HEK293 (cell line): ENCODE results near the gene AXL.
"Not testable (repeated sequence)": the region's sequence is repeated elsewhere in the genome, so short reads cannot be mapped to it uniquely, and the experiment has no call there.

Source experiments
- CTCF ChIA-PET: fragments of 350-600 bp; formaldehyde crosslinking; extraction: SDS; loops from one replicate; lab custom pipeline; 2021; ENCODE audit warnings: antibody characterized with exemption; lab: Yijun Ruan, JAX
- POLR2A ChIA-PET: fragments of 300-600 bp; formaldehyde crosslinking; extraction: SDS; loops from one replicate; lab custom pipeline; 2020; ENCODE audit warnings: antibody characterized with exemption, inconsistent platforms; lab: Yijun Ruan, JAX
- H3K27ac ChIP-seq: fragments of 200-500 bp; sonication (Bioruptor generic); 2 replicates; pipeline ENCODE4 v1.5.1; 2014; ENCODE audit warnings: low read depth, low read length, control low read depth, inconsistent platforms; ENCODE audit errors: extremely low read depth
- H3K36me3 ChIP-seq, 2 experiments: fragments of 200-500 bp in 1 of 2; sonication (Bioruptor generic) in 1 of 2; 1 replicate in 1 of 2; 2 replicates in 1 of 2; pipeline ENCODE4 v1.5.1; 2014 to 2017; ENCODE audit warnings: inconsistent platforms in 2 of 2, low read length in 2 of 2; ENCODE audit not compliant: control insufficient read depth in 2 of 2, insufficient read depth in 1 of 2
- H3K4me1 ChIP-seq: fragments of 200-500 bp; sonication (Bioruptor generic); 2 replicates; pipeline ENCODE4 v1.5.1; 2014; ENCODE audit warnings: mild to moderate bottlenecking, low read length, inconsistent platforms; ENCODE audit not compliant: control insufficient read depth, insufficient read depth
- H3K4me3 ChIP-seq: 2 replicates; pipeline ENCODE4 v1.5.1; 2011; ENCODE audit warnings: low read depth, mild to moderate bottlenecking, control low read depth, low read length, moderate library complexity
- H3K9me3 ChIP-seq: fragments of 200-500 bp; sonication (Bioruptor generic); 2 replicates; pipeline ENCODE4 v1.5.1; 2014; ENCODE audit warnings: low read depth, low read length, inconsistent platforms; ENCODE audit not compliant: control insufficient read depth, insufficient read depth
- EGR2 ChIP-seq: fragments of 450-650 bp; formaldehyde crosslinking; IDR thresholded peaks from 2 replicates; pipeline ENCODE4 v1.5.1; 2016; ENCODE audit warnings: low read depth, missing biosample characterization, missing genetic modification characterization
- KLF10 ChIP-seq: fragments of 450-650 bp; IDR thresholded peaks from 2 replicates; pipeline ENCODE4 v1.5.1; 2018; ENCODE audit warnings: missing biosample characterization, mild to moderate bottlenecking, missing genetic modification characterization
- MYNN ChIP-seq: fragments of 450-650 bp; formaldehyde crosslinking; IDR thresholded peaks from 2 replicates; pipeline ENCODE4 v1.5.1; 2016; ENCODE audit warnings: missing biosample characterization, missing genetic modification characterization, borderline replicate concordance
- MZF1 ChIP-seq: fragments of 450-650 bp; formaldehyde crosslinking; IDR thresholded peaks from 2 replicates; pipeline ENCODE4 v1.5.1; 2017; ENCODE audit warnings: missing biosample characterization, missing genetic modification characterization, borderline replicate concordance
- SCRT2 ChIP-seq: fragments of 450-650 bp; formaldehyde crosslinking; IDR thresholded peaks from 2 replicates; pipeline ENCODE4 v1.5.1; 2016; ENCODE audit warnings: missing biosample characterization, missing genetic modification characterization
- ZBTB1 ChIP-seq: fragments of 450-650 bp; formaldehyde crosslinking; IDR thresholded peaks from 2 replicates; pipeline ENCODE4 v1.5.1; 2016; ENCODE audit warnings: missing biosample characterization, missing genetic modification characterization
- ZBTB20 ChIP-seq: fragments of 450-650 bp; formaldehyde crosslinking; IDR thresholded peaks from 2 replicates; pipeline ENCODE4 v1.5.1; 2016; ENCODE audit warnings: missing biosample characterization, missing genetic modification characterization
- ZEB2 ChIP-seq: fragments of 450-650 bp; formaldehyde crosslinking; IDR thresholded peaks from 2 replicates; pipeline ENCODE4 v1.5.1; 2016; ENCODE audit warnings: missing biosample characterization, missing genetic modification characterization
- ZFHX2 ChIP-seq: fragments of 450-650 bp; formaldehyde crosslinking; conservative IDR thresholded peaks from 2 replicates; pipeline ENCODE4 v1.5.1; 2016; ENCODE audit warnings: missing biosample characterization, missing genetic modification characterization
- ZNF121 ChIP-seq: fragments of 450-650 bp; formaldehyde crosslinking; IDR thresholded peaks from 2 replicates; pipeline ENCODE4 v1.5.1; 2016; ENCODE audit warnings: missing biosample characterization, missing genetic modification characterization
- ZNF169 ChIP-seq: fragments of 450-650 bp; formaldehyde crosslinking; IDR thresholded peaks from 2 replicates; pipeline ENCODE4 v1.5.1; 2016; ENCODE audit warnings: missing biosample characterization, missing genetic modification characterization
- ZNF23 ChIP-seq: fragments of 450-650 bp; formaldehyde crosslinking; IDR thresholded peaks from 2 replicates; pipeline ENCODE4 v1.5.1; 2016; ENCODE audit warnings: missing biosample characterization, missing genetic modification characterization, borderline replicate concordance
- ZNF311 ChIP-seq: fragments of 450-650 bp; formaldehyde crosslinking; IDR thresholded peaks from 2 replicates; pipeline ENCODE4 v1.5.1; 2017; ENCODE audit warnings: missing biosample characterization, missing genetic modification characterization, borderline replicate concordance
- ZNF433 ChIP-seq: fragments of 450-650 bp; formaldehyde crosslinking; IDR thresholded peaks from 2 replicates; pipeline ENCODE4 v1.5.1; 2016; ENCODE audit warnings: missing biosample characterization, missing genetic modification characterization, low read depth
- ZNF501 ChIP-seq: fragments of 450-650 bp; formaldehyde crosslinking; IDR thresholded peaks from 2 replicates; pipeline ENCODE4 v1.5.1; 2016; ENCODE audit warnings: missing biosample characterization, missing genetic modification characterization
- ZNF529 ChIP-seq: fragments of 450-650 bp; formaldehyde crosslinking; IDR thresholded peaks from 2 replicates; pipeline ENCODE4 v1.5.1; 2017; ENCODE audit warnings: missing genetic modification characterization, missing biosample characterization; ENCODE audit not compliant: insufficient replicate concordance
- ZNF585B ChIP-seq: fragments of 450-650 bp; formaldehyde crosslinking; IDR thresholded peaks from 2 replicates; pipeline ENCODE4 v1.5.1; 2016; ENCODE audit warnings: missing biosample characterization, missing genetic modification characterization
- ZNF596 ChIP-seq: fragments of 450-650 bp; IDR thresholded peaks from 2 replicates; pipeline ENCODE4 v1.5.0; 2018; ENCODE audit warnings: missing biosample characterization, mild to moderate bottlenecking, missing genetic modification characterization, moderate library complexity
- ZNF600 ChIP-seq: fragments of 450-650 bp; formaldehyde crosslinking; IDR thresholded peaks from 2 replicates; pipeline ENCODE4 v1.5.1; 2016; ENCODE audit warnings: missing biosample characterization, missing genetic modification characterization
- TF ChIP-seq, protein P1 (sequence below): fragments of 450-650 bp; formaldehyde crosslinking; IDR thresholded peaks from 2 replicates; pipeline ENCODE4 v1.5.1; 2016; ENCODE audit warnings: missing biosample characterization, missing genetic modification characterization

The AXL gene

DNA sequence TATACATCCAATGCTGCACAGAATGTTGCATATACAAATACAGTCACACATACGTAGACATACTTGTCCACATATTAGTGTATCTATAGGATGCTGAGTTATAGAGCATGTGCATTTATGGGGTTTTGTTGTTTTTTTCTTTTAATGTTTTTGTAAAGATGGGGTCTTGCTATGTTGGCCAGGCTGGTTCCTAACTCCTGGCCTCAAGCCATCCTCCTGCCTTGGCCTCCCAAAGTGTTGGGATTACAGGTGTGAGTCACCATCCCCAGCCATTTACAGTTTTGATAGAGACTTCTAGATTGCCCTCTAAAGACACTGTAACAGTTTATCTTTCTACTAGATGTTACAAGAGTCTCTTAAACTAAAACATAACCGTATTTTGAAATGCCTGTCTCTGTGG lies 59.5 kb downstream of the AXL start:
- ChIA-PET CTCF (interaction anchor here (0.6 to 2.3 kb wide), 4 partner anchors 16 to 30 kb away, joined by 3 to 11 read pairs (median 7); no protein-coding TSS in a partner anchor), POLR2A (no interaction called here)
- H3K36me3 ChIP-seq: peaks cover 98 to 100% of the 10 kb centered on the region in 2 experiments
- no peak overlapping the region for H3K4me3 ChIP-seq
- H3K27ac ChIP-seq: no peak overlapping the region
- no peak for TF ChIP-seq ZNF529 (tag by site-specific recombination)
- TF ChIP-seq ZNF121 (tag by site-specific recombination): peak; percentile 96
- H3K9me3 ChIP-seq: no peaks in the 10 kb centered on the region
- H3K4me1 ChIP-seq: no peaks in the 10 kb centered on the region

DNA sequence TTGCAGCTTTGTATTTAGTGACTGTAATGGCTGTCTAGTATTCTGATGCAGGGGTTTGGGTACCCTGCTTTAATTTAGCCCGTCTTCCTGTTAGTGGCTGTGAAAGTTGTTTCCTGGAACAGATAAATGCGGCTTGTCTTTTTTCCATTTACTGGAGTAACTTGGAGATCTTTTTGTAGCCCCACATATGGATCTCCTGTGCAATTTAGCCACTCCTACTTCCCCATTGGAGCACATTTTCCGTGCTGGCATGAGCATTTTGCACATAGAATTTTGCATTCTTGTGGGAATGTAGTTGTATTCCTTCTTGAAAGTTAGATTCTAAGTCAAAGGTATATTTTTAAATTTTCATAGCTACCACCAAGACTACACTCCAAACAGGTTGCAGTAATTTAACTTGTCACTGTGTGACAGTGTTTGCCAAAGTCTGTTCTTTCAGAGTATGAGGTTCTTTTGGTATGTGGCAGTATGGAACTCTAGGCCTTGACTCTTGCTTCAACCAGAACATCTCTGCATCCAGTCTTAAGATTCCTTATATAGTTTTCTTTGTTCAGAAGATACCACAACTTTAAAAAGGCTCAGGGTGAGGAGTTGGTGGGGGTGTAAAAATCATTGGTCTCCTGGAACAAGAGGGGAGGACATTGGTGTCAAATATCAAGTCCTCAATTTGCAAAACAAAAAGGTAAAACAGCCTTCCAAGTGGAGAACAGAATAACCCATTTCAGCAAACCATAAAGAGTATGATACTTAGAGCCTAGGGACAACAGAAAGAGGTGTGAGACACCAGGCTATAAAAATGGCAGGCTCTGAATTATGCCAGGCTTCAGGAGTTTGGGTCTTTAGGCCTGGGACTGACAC lies 69.9 kb downstream of the AXL start:
- Histone ChIP-seq H3K36me3 (peaks cover 95 to 100% of the 10 kb centered on the region in 2 experiments), H3K27ac (peak overlapping the region; percentile 36; the same call in 1 of the 2 replicates)
- POLR2A ChIA-PET: no interaction called here

DNA sequence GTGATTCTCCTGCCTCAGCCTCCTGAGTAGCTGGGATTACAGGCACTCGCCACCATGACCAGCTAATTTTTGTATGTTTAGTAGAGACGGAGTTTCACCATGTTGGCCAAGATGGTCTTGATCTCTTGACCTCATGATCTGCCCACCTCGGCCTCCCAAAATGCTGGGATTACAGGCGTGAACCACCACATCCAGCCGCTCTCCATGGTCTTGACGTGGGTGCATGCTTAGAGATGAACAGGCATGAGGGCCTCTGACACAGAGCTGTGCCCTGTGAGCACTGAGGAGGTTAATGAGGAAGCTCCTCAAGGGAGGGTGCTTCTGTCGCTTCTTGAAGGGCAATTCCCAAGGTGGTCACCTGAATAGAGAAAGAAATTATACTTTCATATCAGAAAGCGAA lies 70.8 kb downstream of the AXL start:
- POLR2A ChIA-PET: interaction anchor here (0.5 kb wide), 1 partner anchor 590 kb away, joined by 5 read pairs; no protein-coding TSS in a partner anchor
- TF ChIP-seq, protein P1, sequence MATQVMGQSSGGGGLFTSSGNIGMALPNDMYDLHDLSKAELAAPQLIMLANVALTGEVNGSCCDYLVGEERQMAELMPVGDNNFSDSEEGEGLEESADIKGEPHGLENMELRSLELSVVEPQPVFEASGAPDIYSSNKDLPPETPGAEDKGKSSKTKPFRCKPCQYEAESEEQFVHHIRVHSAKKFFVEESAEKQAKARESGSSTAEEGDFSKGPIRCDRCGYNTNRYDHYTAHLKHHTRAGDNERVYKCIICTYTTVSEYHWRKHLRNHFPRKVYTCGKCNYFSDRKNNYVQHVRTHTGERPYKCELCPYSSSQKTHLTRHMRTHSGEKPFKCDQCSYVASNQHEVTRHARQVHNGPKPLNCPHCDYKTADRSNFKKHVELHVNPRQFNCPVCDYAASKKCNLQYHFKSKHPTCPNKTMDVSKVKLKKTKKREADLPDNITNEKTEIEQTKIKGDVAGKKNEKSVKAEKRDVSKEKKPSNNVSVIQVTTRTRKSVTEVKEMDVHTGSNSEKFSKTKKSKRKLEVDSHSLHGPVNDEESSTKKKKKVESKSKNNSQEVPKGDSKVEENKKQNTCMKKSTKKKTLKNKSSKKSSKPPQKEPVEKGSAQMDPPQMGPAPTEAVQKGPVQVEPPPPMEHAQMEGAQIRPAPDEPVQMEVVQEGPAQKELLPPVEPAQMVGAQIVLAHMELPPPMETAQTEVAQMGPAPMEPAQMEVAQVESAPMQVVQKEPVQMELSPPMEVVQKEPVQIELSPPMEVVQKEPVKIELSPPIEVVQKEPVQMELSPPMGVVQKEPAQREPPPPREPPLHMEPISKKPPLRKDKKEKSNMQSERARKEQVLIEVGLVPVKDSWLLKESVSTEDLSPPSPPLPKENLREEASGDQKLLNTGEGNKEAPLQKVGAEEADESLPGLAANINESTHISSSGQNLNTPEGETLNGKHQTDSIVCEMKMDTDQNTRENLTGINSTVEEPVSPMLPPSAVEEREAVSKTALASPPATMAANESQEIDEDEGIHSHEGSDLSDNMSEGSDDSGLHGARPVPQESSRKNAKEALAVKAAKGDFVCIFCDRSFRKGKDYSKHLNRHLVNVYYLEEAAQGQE (tag by site-specific recombination): peak; percentile 70
- CTCF ChIA-PET: interaction anchor here (0.7 to 12.7 kb wide), 3 partner anchors 17 to 531 kb away, joined by 4 to 120 read pairs (median 8); no protein-coding TSS in a partner anchor

More for the DNA sequence above, 69.9 kb downstream of the AXL start:
- no peaks in the 10 kb centered on the region for H3K9me3 ChIP-seq
- H3K4me3 ChIP-seq: no peak overlapping the region
- no peaks in the 10 kb centered on the region for H3K4me1 ChIP-seq
- CTCF ChIA-PET: interaction anchor here (0.7 to 12.7 kb wide), 5 partner anchors 12 to 145 kb away, joined by 3 to 120 read pairs (median 5); no protein-coding TSS in a partner anchor
- TF ChIP-seq ZNF596 (tag by site-specific recombination) (no peak), EGR2 (tag by site-specific recombination) (no peak), ZNF600 (no peak), ZBTB20 (tag by site-specific recombination) (no peak), ZNF169 (tag by site-specific recombination) (no peak), ZNF23 (tag by site-specific recombination) (no peak), ZFHX2 (tag by site-specific recombination) (no peak), ZEB2 (tag by site-specific recombination) (no peak), MYNN (no peak), ZNF585B (tag by site-specific recombination) (no peak), MZF1 (tag by site-specific recombination) (no peak), ZBTB1 (tag by site-specific recombination) (no peak), SCRT2 (tag by site-specific recombination) (no peak), ZNF311 (no peak), KLF10 (tag by site-specific recombination) (no peak), ZNF501 (tag by site-specific recombination) (no peak), ZNF433 (tag by site-specific recombination) (no peak)

More for the DNA sequence above, 70.8 kb downstream of the AXL start:
- not testable (repeated sequence) for H3K9me3 ChIP-seq, H3K4me3 ChIP-seq, H3K27ac ChIP-seq, H3K4me1 ChIP-seq
- peaks cover 95 to 100% of the 10 kb centered on the region in 2 experiments for H3K36me3 ChIP-seq
